NOMO-1 (cell line): ENCODE measurements around the gene SPAM1.
"Not testable (repeated sequence)": the region's sequence is repeated elsewhere in the genome, so short reads cannot be mapped to it uniquely, and the experiment has no call there.

ENCODE experiments used
- DNase-seq, 2 experiments: peaks; one replicate each; lab custom pipeline; 2025; ENCODE audit not compliant: unreplicated experiment in 2 of 2; lab: John Stamatoyannopoulos, UW

SPAM1 gene

GRCh38 chr7:123924941-123925340, at the start of gene SPAM1:
Gene SPAM1, plus strand, starts transcription at chr7:123925241. Its CDS starts 28,330 bp downstream, at chr7:123953571.
- DNase-seq: no peak

- no peak for DNase-seq
Observed at GRCh38 chr7:123876557-123877256, 48.3 kb upstream of the SPAM1 start.

GRCh38 chr7:123879628-123880027, 45.4 kb upstream of the SPAM1 start:
- no peak for DNase-seq

- no peak for DNase-seq
Observed at GRCh38 chr7:123881300-123881699, 43.7 kb upstream of the SPAM1 start.

GRCh38 chr7:123883154-123883553, 41.9 kb upstream of the SPAM1 start:
- DNase-seq: no peak

GRCh38 chr7:123888192-123888591, 36.8 kb upstream of the SPAM1 start:
- no peak for DNase-seq

- not testable (repeated sequence) for DNase-seq
Observed at GRCh38 chr7:123894753-123895152, 30.3 kb upstream of the SPAM1 start.

- DNase-seq: no peak
Observed at GRCh38 chr7:123901101-123901500, 23.9 kb upstream of the SPAM1 start.

- no peak for DNase-seq
Observed at GRCh38 chr7:123905714-123906113, 19.3 kb upstream of the SPAM1 start.

GRCh38 chr7:123916240-123916724, 8.8 kb upstream of the SPAM1 start:
- DNase-seq: no peak

GRCh38 chr7:123917878-123918277, 7.2 kb upstream of the SPAM1 start:
- no peak for DNase-seq

- DNase-seq: no peak
Observed at GRCh38 chr7:123918309-123918708, 6.7 kb upstream of the SPAM1 start.

- DNase-seq: no peak
Observed at GRCh38 chr7:123923599-123923998, 1.4 kb upstream of the SPAM1 start.

GRCh38 chr7:123929107-123929506, 4.1 kb downstream of the SPAM1 start:
- DNase-seq: no peak

- no peak for DNase-seq
Observed at GRCh38 chr7:123929655-123930054, 4.6 kb downstream of the SPAM1 start.

GRCh38 chr7:123935436-123936381, 10.7 kb downstream of the SPAM1 start:
- DNase-seq: no peak

- DNase-seq: no peak
Observed at GRCh38 chr7:123936388-123936787, 11.3 kb downstream of the SPAM1 start.

GRCh38 chr7:123939784-123940183, 14.7 kb downstream of the SPAM1 start:
- DNase-seq: no peak

- no peak for DNase-seq
Observed at GRCh38 chr7:123941391-123942180, 16.5 kb downstream of the SPAM1 start.

GRCh38 chr7:123944395-123944794, 19.4 kb downstream of the SPAM1 start:
- DNase-seq: no peak

GRCh38 chr7:123945938-123946337, 20.9 kb downstream of the SPAM1 start:
- no peak for DNase-seq
